Stimulated activated naive B cell treated with anti-CD40 and anti-IgM and Interleukin-4, amounts not matched to agents 10 μg/mL and 1 μg/mL and 100 μg/mL, for 72 hours (primary cell): ENCODE measurements around the gene TMPRSS11D.
A peak's percentile ranks its signal among the peaks of the same experiment; 100 is the strongest.

Source experiments
- ATAC-seq, 2 donors: fragments of 150-1000 bp; cut with Tn5 transposase; replicated peaks; 2 replicates each; pipeline ENCODE4 v1.10.0; 2021; ENCODE audit warnings: moderate library complexity in 1 of 2
- DNase-seq: peaks from one replicate; pipeline ENCODE4 v3.0.0; 2021
- H3K27ac Mint-ChIP-seq: one replicate; pipeline ENCODE4 v1.8.0; 2022; ENCODE audit warnings: mild to moderate bottlenecking, mixed read lengths
- H3K27me3 Mint-ChIP-seq, 2 donors: one replicate each; pipeline ENCODE4 v1.8.0; 2022; ENCODE audit warnings: mixed read lengths in 2 of 2
- H3K36me3 Mint-ChIP-seq, 2 donors: one replicate each; pipeline ENCODE4 v1.8.0; 2022; ENCODE audit warnings: mixed read lengths in 2 of 2, mild to moderate bottlenecking in 1 of 2
- H3K4me1 Mint-ChIP-seq, 2 donors: one replicate each; pipeline ENCODE4 v1.8.0; 2022; ENCODE audit warnings: mixed read lengths in 2 of 2, mild to moderate bottlenecking in 1 of 2
- H3K4me3 Mint-ChIP-seq, 2 donors: one replicate each; pipeline ENCODE4 v1.8.0; 2022; ENCODE audit warnings: mild to moderate bottlenecking in 2 of 2, mixed read lengths in 2 of 2, moderate library complexity in 1 of 2
- H3K9me3 Mint-ChIP-seq, 2 donors: one replicate each; pipeline ENCODE4 v1.8.0; 2022; ENCODE audit warnings: mixed read lengths in 2 of 2, mild to moderate bottlenecking in 1 of 2

The TMPRSS11D gene

GRCh38 chr4:67883902-67884301 lies at the start of gene TMPRSS11D:
TSS of gene TMPRSS11D (minus strand) at chr4:67884002. CDS start at chr4:67883933, 69 bp downstream.
- no peak within 1 kb of the TSS for H3K4me3 Mint-ChIP-seq
- H3K27ac Mint-ChIP-seq = no peak within 1 kb of the TSS
- no peaks in the 10 kb centered on the region for H3K27me3 Mint-ChIP-seq
- ATAC-seq (no peak), DNase-seq (no peak)
- H3K9me3 Mint-ChIP-seq = peaks cover 2 to 4% of the 10 kb centered on the region in 2 donors
- H3K4me1 Mint-ChIP-seq = no peaks in the 10 kb centered on the region
- no peaks in the 10 kb centered on the region for H3K36me3 Mint-ChIP-seq

- no peak for ATAC-seq
- DNase-seq = no peak
- H3K27ac Mint-ChIP-seq = no peak overlapping the region
- H3K4me1 Mint-ChIP-seq = peaks cover 5% of the 10 kb centered on the region in 2 donors
- no peak overlapping the region for H3K4me3 Mint-ChIP-seq
- H3K27me3 Mint-ChIP-seq = no peaks in the 10 kb centered on the region
- no peaks in the 10 kb centered on the region for H3K36me3 Mint-ChIP-seq
- H3K9me3 Mint-ChIP-seq = peaks cover 0 to under 1% of the 10 kb centered on the region in 2 donors
These were observed 49.2 kb upstream of the TMPRSS11D start for GRCh38 chr4:67933038-67933437.

- H3K27ac Mint-ChIP-seq = no peak overlapping the region
- peaks cover 5% of the 10 kb centered on the region in 2 donors for H3K4me1 Mint-ChIP-seq
- DNase-seq (no peak), ATAC-seq (no peak)
- H3K36me3 Mint-ChIP-seq = no peaks in the 10 kb centered on the region
- H3K27me3 Mint-ChIP-seq = no peaks in the 10 kb centered on the region
- H3K9me3 Mint-ChIP-seq = no peaks in the 10 kb centered on the region
- H3K4me3 Mint-ChIP-seq = no peak overlapping the region
These were observed 47.5 kb upstream of the TMPRSS11D start for GRCh38 chr4:67931256-67931655.

GRCh38 chr4:67929426-67929825 lies 45.6 kb upstream of the TMPRSS11D start:
- no peak for ATAC-seq
- Mint-ChIP-seq H3K4me1 (peaks cover 3 to 5% of the 10 kb centered on the region in 2 donors), H3K27me3 (no peaks in the 10 kb centered on the region), H3K9me3 (peaks cover 1% of the 10 kb centered on the region in 2 donors), H3K27ac (no peak overlapping the region), H3K36me3 (no peaks in the 10 kb centered on the region), H3K4me3 (no peak overlapping the region)
- DNase-seq = no peak

GRCh38 chr4:67928546-67928945 lies 44.7 kb upstream of the TMPRSS11D start:
- H3K9me3 Mint-ChIP-seq = peaks cover 4 to 5% of the 10 kb centered on the region in 2 donors
- peak; percentile 33 to 50 for ATAC-seq
- H3K27me3 Mint-ChIP-seq = no peaks in the 10 kb centered on the region

GRCh38 chr4:67927251-67927650 lies 43.4 kb upstream of the TMPRSS11D start:
- Mint-ChIP-seq H3K9me3 (peaks cover 4 to 5% of the 10 kb centered on the region in 2 donors), H3K4me1 (peaks cover 3 to 5% of the 10 kb centered on the region in 2 donors), H3K27me3 (no peaks in the 10 kb centered on the region), H3K4me3 (no peak overlapping the region), H3K27ac (no peak overlapping the region), H3K36me3 (no peaks in the 10 kb centered on the region)
- DNase-seq (no peak), ATAC-seq (no peak)

More at GRCh38 chr4:67928546-67928945, 44.7 kb upstream of the TMPRSS11D start:
- no peak for DNase-seq
- no peaks in the 10 kb centered on the region for H3K36me3 Mint-ChIP-seq
- no peak overlapping the region for H3K27ac Mint-ChIP-seq
- peaks cover 3 to 5% of the 10 kb centered on the region in 2 donors for H3K4me1 Mint-ChIP-seq
- H3K4me3 Mint-ChIP-seq = no peak overlapping the region

- Mint-ChIP-seq H3K4me1 (peaks cover 3 to 5% of the 10 kb centered on the region in 2 donors), H3K27me3 (no peaks in the 10 kb centered on the region), H3K36me3 (no peaks in the 10 kb centered on the region), H3K9me3 (peaks cover 4 to 5% of the 10 kb centered on the region in 2 donors), H3K27ac (no peak overlapping the region), H3K4me3 (no peak overlapping the region)
- ATAC-seq = no peak
- no peak for DNase-seq
These were observed 42.7 kb upstream of the TMPRSS11D start for GRCh38 chr4:67926485-67926884.

- no peaks in the 10 kb centered on the region for H3K4me1 Mint-ChIP-seq
- peaks cover 4 to 5% of the 10 kb centered on the region in 2 donors for H3K9me3 Mint-ChIP-seq
- ATAC-seq (no peak), DNase-seq (no peak)
- no peak overlapping the region for H3K4me3 Mint-ChIP-seq
- no peaks in the 10 kb centered on the region for H3K36me3 Mint-ChIP-seq
- H3K27ac Mint-ChIP-seq = no peak overlapping the region
- no peaks in the 10 kb centered on the region for H3K27me3 Mint-ChIP-seq
These were observed 38.9 kb upstream of the TMPRSS11D start for GRCh38 chr4:67922697-67923096.

- Mint-ChIP-seq H3K4me3 (no peak overlapping the region), H3K9me3 (no peaks in the 10 kb centered on the region), H3K4me1 (no peaks in the 10 kb centered on the region), H3K27me3 (no peaks in the 10 kb centered on the region), H3K36me3 (no peaks in the 10 kb centered on the region), H3K27ac (no peak overlapping the region)
- DNase-seq (no peak), ATAC-seq (peak in 1 of 2 donors; percentile 34)
These were observed 34.6 kb upstream of the TMPRSS11D start for GRCh38 chr4:67918428-67918827.

- Mint-ChIP-seq H3K4me1 (no peaks in the 10 kb centered on the region), H3K36me3 (no peaks in the 10 kb centered on the region), H3K4me3 (no peak overlapping the region), H3K9me3 (no peaks in the 10 kb centered on the region), H3K27ac (no peak overlapping the region), H3K27me3 (no peaks in the 10 kb centered on the region)
- DNase-seq (no peak), ATAC-seq (no peak)
These were observed 31.7 kb upstream of the TMPRSS11D start for GRCh38 chr4:67915400-67915966.

GRCh38 chr4:67912080-67912479 lies 28.3 kb upstream of the TMPRSS11D start:
- ATAC-seq (no peak), DNase-seq (no peak)
- no peaks in the 10 kb centered on the region for H3K9me3 Mint-ChIP-seq
- H3K27me3 Mint-ChIP-seq = no peaks in the 10 kb centered on the region
- H3K4me1 Mint-ChIP-seq = no peaks in the 10 kb centered on the region
- no peak overlapping the region for H3K4me3 Mint-ChIP-seq
- H3K36me3 Mint-ChIP-seq = no peaks in the 10 kb centered on the region
- H3K27ac Mint-ChIP-seq = no peak overlapping the region

- no peak for ATAC-seq
- H3K36me3 Mint-ChIP-seq = no peaks in the 10 kb centered on the region
These were observed 27.8 kb upstream of the TMPRSS11D start for GRCh38 chr4:67911638-67912037.

GRCh38 chr4:67911141-67911540 lies 27.3 kb upstream of the TMPRSS11D start:
- Mint-ChIP-seq H3K27me3 (no peaks in the 10 kb centered on the region), H3K4me3 (no peak overlapping the region), H3K9me3 (peaks cover under 1 to 1% of the 10 kb centered on the region in 2 donors), H3K27ac (no peak overlapping the region), H3K36me3 (no peaks in the 10 kb centered on the region), H3K4me1 (no peaks in the 10 kb centered on the region)
- DNase-seq = no peak
- no peak for ATAC-seq

More at GRCh38 chr4:67911638-67912037, 27.8 kb upstream of the TMPRSS11D start:
- Mint-ChIP-seq H3K4me3 (no peak overlapping the region), H3K9me3 (no peaks in the 10 kb centered on the region), H3K27me3 (no peaks in the 10 kb centered on the region), H3K27ac (no peak overlapping the region), H3K4me1 (no peaks in the 10 kb centered on the region)
- DNase-seq = no peak

GRCh38 chr4:67910585-67910905 lies 26.7 kb upstream of the TMPRSS11D start:
- Mint-ChIP-seq H3K9me3 (peaks cover 7% of the 10 kb centered on the region in 2 donors), H3K4me1 (no peaks in the 10 kb centered on the region), H3K27ac (no peak overlapping the region), H3K27me3 (no peaks in the 10 kb centered on the region), H3K36me3 (peaks cover 0 to 6% of the 10 kb centered on the region in 2 donors), H3K4me3 (no peak overlapping the region)
- DNase-seq (no peak), ATAC-seq (no peak)

GRCh38 chr4:67909905-67910584 lies 26.2 kb upstream of the TMPRSS11D start:
- no peak overlapping the region for H3K27ac Mint-ChIP-seq
- H3K4me3 Mint-ChIP-seq = no peak overlapping the region
- ATAC-seq = no peak
- H3K36me3 Mint-ChIP-seq = peaks cover 0 to 6% of the 10 kb centered on the region in 2 donors
- no peaks in the 10 kb centered on the region for H3K4me1 Mint-ChIP-seq
- no peak for DNase-seq
- H3K9me3 Mint-ChIP-seq = peaks cover 7% of the 10 kb centered on the region in 2 donors
- H3K27me3 Mint-ChIP-seq = no peaks in the 10 kb centered on the region
